HG03432 (cell line): Measurements from ENCODE around the gene DGUOK.

Experiments used
- ATAC-seq: cut with Tn5 transposase; IDR thresholded peaks from one replicate; pipeline ENCODE4 v1.9.1; 2021; ENCODE audit warnings: mild to moderate bottlenecking, moderate library complexity; ENCODE audit not compliant: unreplicated experiment

Gene DGUOK

DNA sequence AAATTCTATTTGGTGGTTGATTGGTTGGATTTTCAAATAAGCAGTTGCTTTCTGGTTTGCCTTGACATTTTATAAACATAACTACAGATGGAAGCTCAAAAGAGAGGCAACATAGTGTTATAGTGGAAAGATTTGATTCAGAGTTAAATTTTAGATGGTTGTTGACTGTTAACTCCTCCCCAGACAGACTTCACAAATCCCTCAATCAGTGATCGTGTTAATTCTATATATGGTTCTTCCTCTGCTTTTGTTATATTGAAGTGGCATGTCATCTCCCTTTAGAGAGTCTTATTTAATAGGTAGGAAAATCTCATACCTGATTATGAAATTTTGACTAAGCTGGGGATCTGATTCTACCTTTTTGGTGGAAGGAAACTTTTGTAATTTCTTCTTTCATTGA is 19.5 kb downstream of the DGUOK start:
- ATAC-seq, result no peak

GRCh38 chr2:73946666-73947065 is 20.0 kb downstream of the DGUOK start:
- no peak for ATAC-seq

- ATAC-seq, result no peak
These were observed 20.8 kb downstream of the DGUOK start for GRCh38 chr2:73947412-73948018.

DNA sequence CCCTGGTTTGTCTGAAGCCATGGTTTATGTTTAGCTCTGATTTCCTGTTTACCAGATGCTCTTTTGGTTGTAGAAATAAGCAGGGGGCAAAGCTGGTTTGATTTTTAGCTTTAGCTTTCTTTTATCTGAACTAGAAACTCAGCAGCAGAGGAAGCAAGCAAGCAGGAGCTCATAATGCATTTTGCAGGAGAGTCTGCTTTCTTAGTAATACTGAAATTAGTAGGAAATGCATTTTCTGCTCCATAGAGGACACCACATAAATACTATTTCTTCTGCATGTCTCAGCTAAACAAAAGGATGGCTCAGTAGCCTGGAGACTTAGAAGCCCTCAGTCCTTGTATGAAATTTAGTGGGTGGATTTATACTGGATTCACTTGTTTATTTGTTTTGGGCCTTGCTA is 23.1 kb downstream of the DGUOK start:
- ATAC-seq, result no peak

GRCh38 chr2:73952499-73953446 is 26.1 kb downstream of the DGUOK start:
- no peak for ATAC-seq

GRCh38 chr2:73956218-73956865 is 29.7 kb downstream of the DGUOK start:
- ATAC-seq, result no peak

- ATAC-seq, result no peak
These were observed 34.6 kb downstream of the DGUOK start for GRCh38 chr2:73961274-73961673.

DNA sequence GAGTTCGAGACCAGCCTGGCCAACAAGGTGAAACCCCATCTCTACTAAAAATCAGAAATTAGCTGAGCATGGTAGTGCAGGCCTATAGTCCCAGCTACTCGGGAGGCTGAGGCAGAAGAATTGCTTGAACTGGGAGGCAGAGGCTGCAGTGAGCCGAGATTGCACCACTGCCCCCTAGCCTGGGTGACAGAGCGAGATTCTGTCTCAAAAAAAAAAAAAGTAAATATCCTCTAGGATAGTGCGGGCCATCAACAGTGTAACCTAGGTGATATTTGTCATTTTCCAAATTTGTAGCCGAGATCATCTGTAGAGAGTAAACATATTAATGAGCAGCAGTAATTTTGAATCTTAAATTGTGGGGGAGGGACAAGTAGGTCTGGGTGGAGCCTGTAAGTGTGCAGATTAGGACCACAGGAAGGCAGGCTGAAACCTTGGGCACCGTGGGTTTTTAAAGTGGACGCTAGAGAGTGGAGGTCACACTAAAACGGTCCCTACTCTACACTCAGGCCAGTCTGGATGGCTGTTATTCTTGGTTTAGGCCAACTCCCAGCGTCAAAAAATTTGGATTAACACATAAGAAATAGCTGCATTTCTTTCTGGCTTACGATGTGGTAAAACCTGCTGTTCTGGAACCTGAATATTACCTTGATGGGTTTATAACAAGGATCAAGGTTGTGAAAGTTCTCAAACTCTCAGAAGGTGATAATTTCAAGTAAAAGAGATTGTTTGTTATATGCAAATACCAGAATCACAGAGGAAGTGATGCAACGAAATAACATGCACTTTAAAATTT is 35.3 kb downstream of the DGUOK start:
- ATAC-seq, result no peak

DNA sequence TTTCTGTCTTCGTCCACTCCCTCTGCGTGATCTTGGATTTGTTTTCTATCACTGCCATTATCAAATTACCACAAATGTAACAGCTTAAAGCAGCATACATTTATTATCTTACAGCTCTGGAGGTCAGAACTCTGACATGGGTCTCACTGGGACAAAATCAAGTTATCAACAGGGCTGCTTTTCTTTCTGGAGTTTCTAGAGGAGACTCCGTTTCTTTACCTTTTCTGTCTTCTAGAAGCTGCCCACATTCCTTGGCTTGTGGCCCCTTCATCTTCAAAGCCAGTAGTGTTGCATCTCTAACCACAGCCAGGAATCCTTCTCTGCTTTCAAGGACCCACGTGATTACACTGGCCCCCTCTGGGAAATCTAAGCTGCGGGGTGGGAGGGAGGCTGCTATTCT is 36.1 kb downstream of the DGUOK start:
- no peak for ATAC-seq

DNA sequence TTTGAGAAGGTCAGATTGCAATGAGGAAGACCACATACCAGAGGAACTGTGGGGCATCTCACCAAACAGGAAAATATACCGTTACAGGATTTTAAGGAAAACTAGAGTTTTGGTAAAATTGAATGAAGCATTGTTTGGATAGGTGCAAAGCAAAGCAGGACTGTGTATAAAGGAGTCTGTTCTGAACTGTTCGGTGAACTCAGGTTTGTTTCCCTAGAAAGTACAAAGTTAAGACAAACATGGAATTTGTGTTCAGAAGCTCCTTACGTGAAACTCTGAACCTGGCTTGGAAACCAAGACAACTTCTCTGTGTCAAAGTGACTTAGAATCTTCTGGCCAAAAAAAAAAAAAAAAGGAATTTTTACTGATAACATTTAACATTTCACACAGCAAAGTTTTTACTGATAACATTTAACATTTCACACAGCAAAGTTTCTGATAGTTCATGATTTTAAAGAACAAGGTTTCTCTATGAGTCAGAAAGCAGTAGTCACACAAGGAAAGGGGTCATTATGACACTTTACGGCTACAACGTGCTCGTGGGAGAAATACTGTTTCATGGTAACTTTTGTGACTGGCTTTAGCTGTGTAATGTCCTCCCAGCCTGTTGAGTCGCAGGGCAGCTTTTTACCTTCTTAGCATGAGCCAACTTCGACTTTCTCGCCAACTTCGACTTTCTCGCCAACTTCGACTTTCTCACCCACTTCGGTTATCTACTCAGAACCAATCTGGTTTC is 36.9 kb downstream of the DGUOK start:
- ATAC-seq, result peak; percentile 73

- ATAC-seq, result peak; percentile 24
These were observed 37.5 kb downstream of the DGUOK start for GRCh38 chr2:73964223-73964622.

DNA sequence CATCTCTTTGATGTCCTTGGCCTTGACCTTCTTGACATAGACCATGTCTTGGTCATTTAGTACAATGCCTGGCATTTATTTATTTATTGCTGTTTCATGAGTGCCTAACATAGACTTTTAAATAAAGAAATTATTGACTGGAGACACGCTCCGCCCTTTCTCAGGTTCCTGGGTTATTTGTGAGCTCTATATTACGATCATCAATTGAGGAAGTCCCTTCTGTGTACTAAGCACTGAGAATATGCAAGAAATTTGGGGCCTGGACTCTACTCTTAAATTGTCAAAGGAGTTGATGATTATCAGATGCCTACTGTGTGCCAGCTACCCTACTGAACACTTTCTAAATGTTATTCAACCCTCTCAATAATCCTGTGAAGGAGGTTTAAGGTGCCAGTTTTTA is 38.4 kb downstream of the DGUOK start:
- no peak for ATAC-seq

DNA sequence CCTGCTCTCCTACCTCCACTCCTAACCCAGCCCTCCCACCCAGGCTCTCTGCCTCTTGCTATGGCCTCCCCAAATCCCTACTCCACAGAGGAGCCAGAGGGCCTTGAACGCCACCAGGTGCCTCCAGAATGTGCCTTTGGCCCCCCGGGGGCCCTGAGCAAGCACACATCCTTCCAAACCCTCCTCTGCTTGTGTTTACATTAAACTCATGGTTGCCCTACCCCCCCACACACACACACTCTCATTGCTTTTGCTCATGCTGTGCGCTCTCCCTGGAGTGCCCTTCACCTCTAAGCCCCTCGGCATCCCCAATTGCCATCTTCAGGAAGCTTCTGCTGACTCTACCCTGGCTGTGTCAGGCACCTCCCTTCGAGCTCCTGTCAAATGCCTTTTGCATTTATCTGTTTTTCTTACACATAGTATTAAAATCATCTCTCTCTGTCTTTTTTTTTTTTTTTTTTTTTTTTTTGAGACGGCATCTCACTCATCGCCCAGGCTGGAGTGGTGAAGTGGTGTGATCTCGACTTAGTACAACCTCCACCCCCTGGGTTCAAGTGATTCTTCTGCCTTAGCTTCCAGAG is 41.8 kb downstream of the DGUOK start:
- ATAC-seq, result no peak

DNA sequence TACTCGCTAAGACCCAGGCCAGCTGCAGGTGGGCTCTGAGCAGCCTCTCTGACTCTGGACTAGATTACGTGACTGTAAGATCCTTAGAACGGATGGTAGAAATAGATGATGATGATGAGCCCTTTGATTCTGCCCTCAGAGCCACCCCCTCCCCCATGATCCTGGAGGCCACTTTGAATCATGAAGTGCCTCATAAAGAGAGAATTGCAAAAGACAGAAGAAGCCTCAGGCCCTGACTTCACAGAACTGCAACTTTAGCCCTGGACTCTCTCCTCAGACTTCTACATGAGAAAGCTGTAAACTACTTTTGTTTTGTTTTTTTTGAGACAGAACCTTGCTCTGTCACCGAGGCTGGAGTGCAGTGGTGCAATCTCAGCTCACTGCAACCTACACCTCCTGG is 42.7 kb downstream of the DGUOK start:
- no peak for ATAC-seq

- no peak for ATAC-seq
These were observed 43.6 kb downstream of the DGUOK start for GRCh38 chr2:73970141-73970803.

GRCh38 chr2:73970850-73971471 is 44.3 kb downstream of the DGUOK start:
- ATAC-seq, result peak; percentile 87

GRCh38 chr2:73971722-73972121 is 45.0 kb downstream of the DGUOK start:
- no peak for ATAC-seq

DNA sequence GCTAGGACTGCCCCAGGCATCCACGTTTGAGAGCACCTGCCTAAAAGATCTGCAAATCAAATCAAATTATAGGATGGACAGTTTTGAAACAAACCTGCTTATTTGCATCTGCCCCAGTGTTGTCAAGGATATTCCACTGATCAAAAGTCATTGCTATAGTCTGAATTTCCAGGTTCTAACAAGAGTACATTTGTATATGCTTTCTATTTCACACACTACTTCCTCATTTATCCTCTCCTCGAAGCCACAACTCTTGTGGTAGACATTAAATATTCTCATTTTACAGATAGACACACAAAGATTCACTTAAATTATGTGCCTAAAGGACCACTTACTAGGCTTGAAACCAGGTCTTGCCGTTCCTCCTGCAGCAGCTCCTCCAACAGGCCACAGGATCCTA is 46.2 kb downstream of the DGUOK start:
- peak; percentile 38 for ATAC-seq

DNA sequence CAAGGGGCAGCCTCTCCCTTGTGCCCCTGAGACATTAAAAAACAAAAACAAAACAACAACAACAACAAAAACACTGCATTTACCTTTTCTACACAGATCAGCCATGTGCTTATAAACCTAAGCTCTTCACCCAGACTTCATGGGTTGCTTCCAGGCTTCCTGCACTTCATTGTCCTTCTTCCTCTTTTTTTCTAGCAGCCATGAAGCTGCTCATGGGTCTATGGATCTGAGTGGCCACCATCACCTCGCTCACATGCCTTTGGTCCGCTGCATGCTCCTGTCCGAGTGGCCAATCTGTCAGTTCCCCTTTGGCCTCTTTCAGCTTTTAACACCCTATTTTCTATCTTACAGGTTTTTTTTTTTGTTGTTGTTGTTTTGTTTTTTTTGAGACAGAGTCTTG is 49.1 kb downstream of the DGUOK start:
- ATAC-seq, result no peak
